Cerebellar cortex (tissue), 1 donor: ENCODE measurements around the gene DUSP11.
"Not testable (repeated sequence)": the region's sequence is repeated elsewhere in the genome, so short reads cannot be mapped to it uniquely, and the experiment has no call there.

Source experiments
- DNase-seq: peaks from one replicate; pipeline ENCODE4 v3.0.0-alpha.2; 2015; ENCODE audit warnings: low spot score

Gene DUSP11

GRCh38 chr2:73779467-73780236 is at the start of gene DUSP11:
Gene DUSP11, minus strand, starts transcription at chr2:73780103. Its CDS starts 129 bp downstream, at chr2:73779974.
- peak; percentile 97 for DNase-seq

GRCh38 chr2:73828818-73829570 is 49.1 kb upstream of the DUSP11 start, which contains the start of gene STAMBP:
Gene STAMBP, plus strand, starts transcription at chr2:73828961. Its CDS starts 1,896 bp downstream, at chr2:73830857.
- DNase-seq = peak; percentile 98

- DNase-seq = no peak
Observed at GRCh38 chr2:73828389-73828817, 48.5 kb upstream of the DUSP11 start.

GRCh38 chr2:73827660-73828388 is 47.9 kb upstream of the DUSP11 start:
- no peak for DNase-seq

GRCh38 chr2:73827018-73827417 is 47.1 kb upstream of the DUSP11 start:
- peak; percentile 38 for DNase-seq

GRCh38 chr2:73825408-73825807 is 45.5 kb upstream of the DUSP11 start:
- no peak for DNase-seq

- DNase-seq = peak; percentile 88
Observed at GRCh38 chr2:73823916-73824523, 44.1 kb upstream of the DUSP11 start.

GRCh38 chr2:73823416-73823815 is 43.5 kb upstream of the DUSP11 start:
- DNase-seq = no peak

DNA sequence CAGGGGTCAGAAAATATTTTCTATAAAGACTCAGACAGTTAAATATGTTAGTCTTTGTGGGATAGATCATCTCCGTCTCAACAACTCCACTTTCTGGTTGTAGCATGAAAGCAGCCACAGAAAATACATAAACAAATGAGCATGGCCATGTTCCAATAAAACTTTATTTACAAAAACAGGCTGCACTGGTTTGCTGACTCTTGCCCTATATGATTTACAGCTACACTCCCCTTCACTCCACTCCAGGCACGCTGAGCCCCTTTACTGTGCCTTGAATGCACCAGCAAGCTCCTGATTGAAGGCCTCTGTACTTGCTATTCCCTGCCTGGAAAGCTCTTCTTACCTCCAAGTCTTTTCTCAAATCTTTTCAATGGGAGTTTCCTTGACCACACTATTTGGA is 43.1 kb upstream of the DUSP11 start:
- DNase-seq = no peak

- DNase-seq = no peak
Observed at GRCh38 chr2:73822276-73822675, 42.4 kb upstream of the DUSP11 start.

DNA sequence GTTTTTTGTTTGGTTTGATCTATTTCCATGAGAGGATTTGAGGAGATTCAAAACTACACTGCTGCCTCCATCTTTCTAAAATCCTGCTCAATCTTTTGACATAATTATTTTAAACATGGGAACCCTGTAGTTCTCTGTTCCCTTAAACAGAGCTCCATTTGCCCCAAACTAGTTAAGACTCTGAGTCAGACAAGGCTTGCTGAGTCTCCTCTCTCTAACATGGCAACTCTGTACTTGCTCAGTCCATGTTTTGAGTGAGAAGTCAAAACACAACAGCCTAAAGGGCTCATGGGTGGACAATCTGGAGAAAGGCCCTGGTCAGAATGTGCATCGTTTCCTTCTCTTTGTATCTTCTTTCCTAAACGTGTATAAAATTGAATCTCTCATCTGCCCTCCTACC is 41.8 kb upstream of the DUSP11 start:
- DNase-seq = no peak

GRCh38 chr2:73821227-73821626 is 41.3 kb upstream of the DUSP11 start:
- no peak for DNase-seq

- no peak for DNase-seq
Observed at GRCh38 chr2:73818296-73818695, 38.4 kb upstream of the DUSP11 start.

- DNase-seq = no peak
Observed at GRCh38 chr2:73812635-73813034, 32.7 kb upstream of the DUSP11 start.

DNA sequence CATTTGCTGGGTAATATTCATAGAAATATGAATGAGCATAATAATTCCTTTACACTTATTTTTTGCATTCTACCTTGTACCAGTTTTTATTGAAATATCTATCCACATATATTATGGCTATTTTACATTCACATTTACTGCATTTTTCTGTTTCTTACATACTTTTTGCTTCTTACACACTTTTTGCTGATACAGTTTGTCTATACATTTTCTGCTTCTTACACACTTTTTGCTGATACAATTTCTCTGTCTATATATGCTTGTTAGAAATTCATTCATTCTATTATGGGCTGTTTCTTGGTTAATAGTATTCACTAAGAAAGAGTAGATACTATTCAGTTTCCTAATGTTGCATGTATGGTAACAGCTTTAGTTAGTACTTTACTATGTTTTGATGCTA is 32.0 kb upstream of the DUSP11 start:
- DNase-seq = no peak

GRCh38 chr2:73783883-73784282 is 4.0 kb upstream of the DUSP11 start, which contains the start of gene C2orf78:
Gene C2orf78, plus strand, starts transcription at chr2:73784183. Its CDS starts 127 bp downstream, at chr2:73784310.
- not testable (repeated sequence) for DNase-seq

- peak; percentile 49 for DNase-seq
Observed at GRCh38 chr2:73783402-73783801, 3.5 kb upstream of the DUSP11 start.

- no peak for DNase-seq
Observed at GRCh38 chr2:73780237-73780582, 307 bp upstream of the DUSP11 start.

GRCh38 chr2:73778867-73779466 is 936 bp downstream of the DUSP11 start:
- not testable (repeated sequence) for DNase-seq

GRCh38 chr2:73776869-73777519 is 2.9 kb downstream of the DUSP11 start:
- no peak for DNase-seq

DNA sequence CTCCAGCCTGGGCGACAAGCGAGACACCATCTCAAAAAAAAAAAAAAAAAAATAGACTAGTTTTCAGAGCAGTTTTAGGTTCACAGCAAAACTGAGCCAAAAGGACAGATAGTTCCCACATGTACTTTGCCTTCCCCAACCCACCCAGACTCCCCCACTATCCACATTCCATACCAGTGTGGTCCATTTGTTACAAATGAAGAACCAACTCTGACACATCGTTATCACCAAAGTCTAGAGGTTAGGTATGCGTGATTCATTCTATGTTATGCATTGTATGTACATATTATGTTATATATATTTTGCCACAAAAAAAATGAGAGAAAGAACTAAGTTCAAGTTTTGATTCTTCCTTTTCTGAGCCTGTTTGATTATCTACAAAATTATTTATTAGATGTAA is 3.5 kb downstream of the DUSP11 start:
- DNase-seq = no peak
